GM23248 (cell line): ENCODE measurements around the gene SERINC3. TPM values are rescaled to one million over a fixed set of nuclear protein-coding genes. Genes with fewer than 3 reads are reported as not detected.

Source experiments
- DNase-seq: peaks from one replicate; pipeline ENCODE4 v3.0.0-alpha.2; 2015
- H2AFZ ChIP-seq: fragments of 200-600 bp; sonication (generic); 2 replicates; pipeline ENCODE4 v1.6.1; 2016; ENCODE audit warnings: antibody characterized with exemption
- H3F3A ChIP-seq: fragments of 200-600 bp; sonication (generic); 2 replicates; pipeline ENCODE4 v1.6.1; 2016; ENCODE audit warnings: mild to moderate bottlenecking, antibody characterized with exemption, mixed run types; ENCODE audit not compliant: insufficient read depth
- H3K27ac ChIP-seq: fragments of 200-600 bp; sonication (generic); 2 replicates; pipeline ENCODE4 v1.5.1; 2016; ENCODE audit warnings: mild to moderate bottlenecking
- H3K27me3 ChIP-seq: fragments of 200-600 bp; sonication (generic); replicated peaks from 2 replicates; pipeline ENCODE4 v1.6.1; 2016; ENCODE audit warnings: mild to moderate bottlenecking; ENCODE audit not compliant: insufficient read depth
- H3K36me3 ChIP-seq: fragments of 200-600 bp; sonication (generic); 2 replicates; pipeline ENCODE4 v1.6.1; 2016; ENCODE audit warnings: low read depth, mild to moderate bottlenecking
- H3K4me1 ChIP-seq: fragments of 200-600 bp; sonication (generic); 2 replicates; pipeline ENCODE4 v1.6.1; 2016; ENCODE audit warnings: mild to moderate bottlenecking; ENCODE audit not compliant: insufficient read depth
- H3K4me2 ChIP-seq: fragments of 200-600 bp; sonication (generic); one replicate; pipeline ENCODE4 v1.6.1; 2016; ENCODE audit warnings: mild to moderate bottlenecking; ENCODE audit not compliant: unreplicated experiment
- H3K4me3 ChIP-seq: fragments of 200-600 bp; sonication (generic); 2 replicates; pipeline ENCODE4 v1.5.1; 2016; ENCODE audit warnings: mild to moderate bottlenecking
- H3K79me2 ChIP-seq: fragments of 200-600 bp; sonication (generic); 2 replicates; pipeline ENCODE4 v1.6.1; 2016; ENCODE audit warnings: mild to moderate bottlenecking; ENCODE audit not compliant: insufficient read depth
- H3K9ac ChIP-seq: fragments of 200-600 bp; sonication (generic); 2 replicates; pipeline ENCODE4 v1.6.1; 2016; ENCODE audit warnings: mild to moderate bottlenecking
- H3K9me2 ChIP-seq: fragments of 200-600 bp; sonication (generic); 2 replicates; pipeline ENCODE4 v1.6.1; 2016; ENCODE audit warnings: mixed run types, mild to moderate bottlenecking, moderate library complexity; ENCODE audit not compliant: insufficient read depth
- H3K9me3 ChIP-seq: fragments of 200-600 bp; sonication (generic); one replicate; pipeline ENCODE4 v1.6.1; 2017; ENCODE audit warnings: low read depth
- H4K20me1 ChIP-seq: fragments of 200-600 bp; sonication (generic); 2 replicates; pipeline ENCODE4 v1.6.0; 2016; ENCODE audit not compliant: insufficient read depth
- EZH2 ChIP-seq: fragments of 200-600 bp; sonication (generic); IDR thresholded peaks from 2 replicates; pipeline ENCODE4 v1.6.1; 2018; ENCODE audit warnings: antibody characterized with exemption, mild to moderate bottlenecking; ENCODE audit not compliant: insufficient read depth, poor library complexity, severe bottlenecking
- EZH2phosphoT487 ChIP-seq: fragments of 200-600 bp; sonication (generic); IDR thresholded peaks from 2 replicates; pipeline ENCODE4 v1.6.1; 2018; ENCODE audit warnings: antibody characterized with exemption, moderate library complexity, mild to moderate bottlenecking, low read depth; ENCODE audit not compliant: insufficient read depth
- WGBS, 2 experiments: methylation state at CpG; one replicate each; pipeline ENCODE4 v1.1.6; 2015 to 2017; ENCODE audit warnings: low lambda C conversion rate in 2 of 2, low coverage in 1 of 2; ENCODE audit errors: missing lambda C conversion rate in 2 of 2; 5-methylcytosine and 5-hydroxymethylcytosine counted together
- in situ Hi-C: fragments of 300-500 bp; cut with MboI; formaldehyde crosslinking; loops from 2 replicates; pipeline ENCODE4 v1.15.0; 2020
- polyA plus RNA-seq: library from polyadenylated mRNA; unstranded; fragments of >200 nt; fragmentation: Nextera tagmentation; extraction: Ambion mirVana; gene quantifications from 2 replicates; pipeline ENCODE4 v1.2.1, GENCODE V29; 2016
- total RNA-seq: library from RNA; depleted of rRNA; stranded (reverse); fragments of >200 nt; shearing (Covaris generic); gene quantifications from 2 replicates; pipeline ENCODE4 v1.2.3, GENCODE V29; 2014

The SERINC3 gene
- total and polyA plus RNA-seq, 2 experiments from 2014 or later: 141 to 194 TPM

GRCh38 chr20:44533928-44534327 is 12.1 kb upstream of the SERINC3 start:
- no peaks in the 10 kb centered on the region for H3K9me3 ChIP-seq
- no peak for TF ChIP-seq EZH2
- no peak for TF ChIP-seq EZH2phosphoT487
- H3K4me2 ChIP-seq: no peak overlapping the region
- H3K9me2 ChIP-seq: no peaks in the 10 kb centered on the region
- no peaks in the 10 kb centered on the region for H3K36me3 ChIP-seq
- peaks cover 28% of the 10 kb centered on the region; the same call in 1 of the 2 replicates for H3K79me2 ChIP-seq
- no peak overlapping the region for H3K4me3 ChIP-seq
- peaks cover 18% of the 10 kb centered on the region for H3K4me1 ChIP-seq
- WGBS, 2 experiments: 82 to 88% methylated on average over 4 of the region's 4 CpGs
- H3K27me3 ChIP-seq: no peaks in the 10 kb centered on the region
- no peak overlapping the region for H3K27ac ChIP-seq
- in situ Hi-C loops: no loop called here
- no peak overlapping the region for H3K9ac ChIP-seq
- no peak overlapping the region for H2AFZ ChIP-seq
- no peaks in the 10 kb centered on the region for H4K20me1 ChIP-seq
- DNase-seq: no peak
- peaks cover 31% of the 10 kb centered on the region for H3F3A ChIP-seq

DNA sequence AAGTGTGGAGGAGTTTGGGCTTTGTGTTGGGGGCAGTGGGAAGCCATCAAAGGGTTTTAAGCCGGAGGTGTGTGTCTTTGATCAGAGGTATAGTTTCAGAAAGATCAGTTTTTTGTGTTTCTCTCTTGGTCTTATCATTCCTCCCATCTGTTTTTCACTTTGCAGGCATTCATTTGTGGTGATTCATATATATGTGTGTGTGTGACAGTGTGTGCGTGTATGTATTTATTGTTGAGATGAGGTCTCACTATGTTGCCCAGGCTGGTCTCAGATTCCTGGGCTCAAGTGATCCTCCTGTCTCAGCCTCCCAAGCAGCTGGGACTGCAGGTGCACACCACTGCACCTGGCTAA is 11.1 kb upstream of the SERINC3 start:
- Histone ChIP-seq H3K9ac (peak overlapping the region; percentile 87), H3K4me3 (peak overlapping the region; percentile 81), H3F3A (peaks cover 31% of the 10 kb centered on the region), H3K9me2 (no peaks in the 10 kb centered on the region), H4K20me1 (no peaks in the 10 kb centered on the region), H3K9me3 (no peaks in the 10 kb centered on the region), H3K4me2 (peak overlapping the region; percentile 79), H3K27me3 (no peaks in the 10 kb centered on the region), H2AFZ (no peak overlapping the region), H3K4me1 (peaks cover 18% of the 10 kb centered on the region), H3K27ac (no peak overlapping the region), H3K36me3 (no peaks in the 10 kb centered on the region), H3K79me2 (peaks cover 28% of the 10 kb centered on the region; the same call in 1 of the 2 replicates)
- in situ Hi-C loops: no loop called here
- TF ChIP-seq EZH2phosphoT487: no peak
- TF ChIP-seq EZH2: no peak
- DNase-seq: peak; percentile 56
- WGBS, 2 experiments: 6 to 15% methylated on average over 2 of the region's 2 CpGs

GRCh38 chr20:44532259-44532980 is 10.6 kb upstream of the SERINC3 start:
- in situ Hi-C loops: no loop called here
- Histone ChIP-seq H3K4me1 (peaks cover 18% of the 10 kb centered on the region), H3K27me3 (no peaks in the 10 kb centered on the region), H2AFZ (peak overlapping the region; percentile 92), H3K27ac (no peak overlapping the region), H3K4me3 (peak overlapping the region; percentile 81), H3K36me3 (no peaks in the 10 kb centered on the region), H3K4me2 (peak overlapping the region; percentile 79), H3K9me3 (no peaks in the 10 kb centered on the region), H4K20me1 (no peaks in the 10 kb centered on the region), H3F3A (peaks cover 31% of the 10 kb centered on the region), H3K79me2 (peaks cover 28% of the 10 kb centered on the region; the same call in 1 of the 2 replicates), H3K9ac (peak overlapping the region; percentile 87), H3K9me2 (no peaks in the 10 kb centered on the region)
- 2 to 3% methylated on average over 11 of the region's 11 CpGs for WGBS, 2 experiments
- TF ChIP-seq EZH2 (no peak), EZH2phosphoT487 (no peak)
- DNase-seq: peak; percentile 45

DNA sequence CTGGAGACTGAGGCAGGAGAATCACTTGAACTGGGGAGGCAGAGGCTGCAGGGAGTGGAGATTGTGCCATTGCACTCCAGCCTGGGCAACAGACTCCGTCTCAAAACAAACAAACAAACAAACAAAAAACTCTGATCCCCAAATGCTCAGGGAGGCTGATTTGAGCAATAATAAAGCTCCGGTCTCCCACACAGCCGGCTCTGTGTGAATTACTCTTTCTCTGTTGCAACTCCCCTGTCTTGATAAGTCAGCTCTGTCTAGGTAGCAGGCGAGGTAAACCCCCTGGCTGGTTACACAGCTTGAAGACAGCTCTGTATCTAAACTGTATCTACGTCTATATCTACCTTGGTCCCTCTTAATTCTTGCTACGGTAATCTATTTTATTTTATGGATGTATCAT is 6.4 kb upstream of the SERINC3 start:
- in situ Hi-C loops: no loop called here
- no peaks in the 10 kb centered on the region for H3K9me3 ChIP-seq
- 0 out of 2 replicates have a peak, but pooled peaks cover under 1% of the 10 kb centered on the region for H3K79me2 ChIP-seq
- no peak overlapping the region for H3K9ac ChIP-seq
- no peaks in the 10 kb centered on the region for H3K9me2 ChIP-seq
- H3F3A ChIP-seq: peaks cover 26% of the 10 kb centered on the region
- no peak for DNase-seq
- no peaks in the 10 kb centered on the region for H3K27me3 ChIP-seq
- H3K36me3 ChIP-seq: no peaks in the 10 kb centered on the region
- no peak overlapping the region for H3K4me3 ChIP-seq
- no peak overlapping the region for H3K27ac ChIP-seq
- TF ChIP-seq EZH2 (no peak), EZH2phosphoT487 (no peak)
- 91 to 93% methylated on average over 6 of the region's 6 CpGs for WGBS, 2 experiments
- no peak overlapping the region for H2AFZ ChIP-seq
- H3K4me2 ChIP-seq: no peak overlapping the region
- H4K20me1 ChIP-seq: no peaks in the 10 kb centered on the region
- H3K4me1 ChIP-seq: peaks cover 29% of the 10 kb centered on the region
